Neural progenitor cell (in vitro differentiated cells): Measurements from ENCODE around the gene ZNF581. TPM values are rescaled to one million over a fixed set of nuclear protein-coding genes. Genes with fewer than 3 reads are reported as not detected.

ENCODE experiments used
- DNase-seq: peaks from one replicate; pipeline ENCODE4 v3.0.0-alpha.2; 2016; ENCODE audit warnings: low spot score
- H2AFZ ChIP-seq: fragments of 200-600 bp; sonication (generic); replicated peaks from 2 replicates; pipeline ENCODE4 v1.6.1; 2016; ENCODE audit warnings: antibody characterized with exemption
- H3F3A ChIP-seq: fragments of 200-600 bp; sonication (generic); 2 replicates; pipeline ENCODE4 v1.6.1; 2016; ENCODE audit warnings: antibody characterized with exemption, low read depth
- H3K27ac ChIP-seq: fragments of 200-600 bp; sonication (generic); 2 replicates; pipeline ENCODE4 v1.5.1; 2016; ENCODE audit warnings: mild to moderate bottlenecking
- H3K27me3 ChIP-seq: fragments of 200-600 bp; sonication (generic); 2 replicates; pipeline ENCODE4 v1.6.1; 2016; ENCODE audit warnings: mild to moderate bottlenecking, moderate library complexity
- H3K36me3 ChIP-seq: fragments of 200-600 bp; sonication (generic); 2 replicates; pipeline ENCODE4 v1.5.1; 2016
- H3K4me1 ChIP-seq: fragments of 200-600 bp; sonication (generic); 2 replicates; pipeline ENCODE4 v1.6.1; 2016; ENCODE audit warnings: mixed run types
- H3K4me2 ChIP-seq: fragments of 200-600 bp; sonication (generic); 2 replicates; pipeline ENCODE4 v1.6.1; 2016
- H3K4me3 ChIP-seq: fragments of 200-600 bp; sonication (generic); 2 replicates; pipeline ENCODE4 v1.5.1; 2016
- H3K79me2 ChIP-seq: fragments of 200-600 bp; sonication (generic); 2 replicates; pipeline ENCODE4 v1.6.1; 2016; ENCODE audit warnings: low read depth
- H3K9ac ChIP-seq: fragments of 200-600 bp; sonication (generic); 2 replicates; pipeline ENCODE4 v1.6.1; 2016
- H3K9me3 ChIP-seq: fragments of 200-600 bp; sonication (generic); 2 replicates; pipeline ENCODE4 v1.5.1; 2016; ENCODE audit warnings: low read depth
- H4K20me1 ChIP-seq: fragments of 200-600 bp; sonication (generic); 2 replicates; pipeline ENCODE4 v1.6.1; 2016; ENCODE audit warnings: low read depth
- H3K27ac Mint-ChIP-seq: 3 replicates; pipeline ENCODE4 v1.8.0; 2021; ENCODE audit warnings: mixed read lengths
- H3K27me3 Mint-ChIP-seq: 2 replicates; pipeline ENCODE4 v1.8.0; 2022; ENCODE audit warnings: low read depth, mild to moderate bottlenecking, inconsistent platforms, moderate library complexity, mixed read lengths; ENCODE audit not compliant: insufficient read depth
- H3K36me3 Mint-ChIP-seq: 3 replicates; pipeline ENCODE4 v1.8.0; 2021; ENCODE audit warnings: mixed read lengths
- H3K4me1 Mint-ChIP-seq: 3 replicates; pipeline ENCODE4 v1.8.0; 2021; ENCODE audit warnings: mixed read lengths
- H3K4me3 Mint-ChIP-seq: 3 replicates; pipeline ENCODE4 v1.8.0; 2021; ENCODE audit warnings: mild to moderate bottlenecking, moderate library complexity, mixed read lengths
- H3K9me3 Mint-ChIP-seq: 3 replicates; pipeline ENCODE4 v1.8.0; 2020; ENCODE audit warnings: mixed read lengths
- EZH2 ChIP-seq: fragments of 200-600 bp; sonication (generic); IDR thresholded peaks from 2 replicates; pipeline ENCODE4 v1.6.1; 2017; ENCODE audit warnings: antibody characterized with exemption, mild to moderate bottlenecking, moderate library complexity
- EZH2phosphoT487 ChIP-seq: fragments of 200-600 bp; sonication (generic); IDR thresholded peaks from 2 replicates; pipeline ENCODE4 v1.6.1; 2017; ENCODE audit warnings: antibody characterized with exemption
- total RNA-seq: library from RNA; depleted of rRNA; stranded (reverse); fragments of >200 nt; gene quantifications from 2 replicates; pipeline ENCODE4 v1.2.3, GENCODE V29; 2015; ENCODE audit warnings: low replicate concordance
- TF ChIP-seq, protein P1 (sequence below): fragments of 200-600 bp; sonication (generic); IDR thresholded peaks from 2 replicates; pipeline ENCODE4 v1.5.1; 2017; ENCODE audit warnings: antibody characterized with exemption, mild to moderate bottlenecking

Gene ZNF581
- total RNA-seq, 1 donor from 2014 or later = 12.2 TPM

DNA sequence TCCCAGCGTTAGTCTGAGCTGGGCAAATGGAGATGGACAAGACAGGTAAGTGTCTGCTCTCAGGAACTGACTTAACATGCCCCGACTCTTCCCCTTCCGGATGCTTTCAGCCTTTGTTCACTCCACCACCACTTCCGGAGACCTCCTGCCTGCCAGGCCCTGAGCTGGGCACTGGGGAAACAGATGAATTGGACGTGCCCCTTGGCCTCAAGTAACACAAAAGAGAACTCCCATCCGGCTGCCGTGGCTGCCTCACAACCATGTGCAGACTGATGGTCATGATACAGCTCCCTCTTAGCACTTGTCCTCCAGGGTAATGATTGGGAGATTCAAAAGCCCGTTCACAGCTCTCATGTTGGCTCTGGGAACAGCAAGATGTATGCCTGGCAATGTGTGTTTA, 26.0 kb upstream of the ZNF581 start:
- H3K9me3 Mint-ChIP-seq = no peaks in the 10 kb centered on the region
- Histone ChIP-seq H4K20me1 (peaks cover 7% of the 10 kb centered on the region), H3K27ac (no peak overlapping the region), H2AFZ (no peak overlapping the region), H3K4me3 (no peak overlapping the region), H3K9ac (no peak overlapping the region), H3K4me2 (no peak overlapping the region), H3K79me2 (no peaks in the 10 kb centered on the region), H3K9me3 (no peaks in the 10 kb centered on the region), H3K4me1 (no peaks in the 10 kb centered on the region), H3K27me3 (no peaks in the 10 kb centered on the region), H3F3A (peaks cover 5% of the 10 kb centered on the region), H3K36me3 (no peaks in the 10 kb centered on the region)
- H3K4me3 Mint-ChIP-seq = peak overlapping the region; percentile 3
- H3K36me3 Mint-ChIP-seq = peaks cover 25% of the 10 kb centered on the region
- no peak overlapping the region for H3K27ac Mint-ChIP-seq
- H3K4me1 Mint-ChIP-seq = peaks cover 10% of the 10 kb centered on the region
- DNase-seq = no peak
- no peak for TF ChIP-seq EZH2phosphoT487
- no peak for TF ChIP-seq EZH2
- TF ChIP-seq, protein P1, sequence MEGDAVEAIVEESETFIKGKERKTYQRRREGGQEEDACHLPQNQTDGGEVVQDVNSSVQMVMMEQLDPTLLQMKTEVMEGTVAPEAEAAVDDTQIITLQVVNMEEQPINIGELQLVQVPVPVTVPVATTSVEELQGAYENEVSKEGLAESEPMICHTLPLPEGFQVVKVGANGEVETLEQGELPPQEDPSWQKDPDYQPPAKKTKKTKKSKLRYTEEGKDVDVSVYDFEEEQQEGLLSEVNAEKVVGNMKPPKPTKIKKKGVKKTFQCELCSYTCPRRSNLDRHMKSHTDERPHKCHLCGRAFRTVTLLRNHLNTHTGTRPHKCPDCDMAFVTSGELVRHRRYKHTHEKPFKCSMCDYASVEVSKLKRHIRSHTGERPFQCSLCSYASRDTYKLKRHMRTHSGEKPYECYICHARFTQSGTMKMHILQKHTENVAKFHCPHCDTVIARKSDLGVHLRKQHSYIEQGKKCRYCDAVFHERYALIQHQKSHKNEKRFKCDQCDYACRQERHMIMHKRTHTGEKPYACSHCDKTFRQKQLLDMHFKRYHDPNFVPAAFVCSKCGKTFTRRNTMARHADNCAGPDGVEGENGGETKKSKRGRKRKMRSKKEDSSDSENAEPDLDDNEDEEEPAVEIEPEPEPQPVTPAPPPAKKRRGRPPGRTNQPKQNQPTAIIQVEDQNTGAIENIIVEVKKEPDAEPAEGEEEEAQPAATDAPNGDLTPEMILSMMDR = no peak
- H3K27me3 Mint-ChIP-seq = peaks cover 4% of the 10 kb centered on the region

DNA sequence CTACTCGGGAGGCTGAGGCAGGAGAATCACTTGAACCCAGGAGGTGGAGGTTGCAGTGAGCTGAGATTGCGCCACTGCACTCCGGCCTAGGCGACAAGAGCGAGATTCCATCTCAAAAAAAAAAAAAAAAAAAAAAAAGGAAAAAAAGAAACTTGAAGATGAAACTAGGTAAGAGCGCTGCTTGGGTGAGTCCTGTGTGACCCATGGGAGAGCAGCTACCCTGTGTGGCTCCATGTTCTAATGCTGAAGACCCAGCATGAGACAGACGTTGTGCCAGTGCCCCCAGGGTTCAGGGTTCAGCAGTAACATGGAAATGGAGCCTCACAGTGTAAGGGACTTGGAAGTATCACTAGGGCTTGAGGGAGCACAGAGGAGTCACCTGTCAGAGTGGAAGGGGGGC, 25.0 kb upstream of the ZNF581 start:
- Histone ChIP-seq H3K79me2 (peaks cover 7% of the 10 kb centered on the region), H3K27me3 (no peaks in the 10 kb centered on the region), H4K20me1 (peaks cover 7% of the 10 kb centered on the region), H2AFZ (no peak overlapping the region), H3K36me3 (no peaks in the 10 kb centered on the region), H3K4me3 (no peak overlapping the region), H3K27ac (no peak overlapping the region), H3K4me1 (no peaks in the 10 kb centered on the region), H3K9me3 (no peaks in the 10 kb centered on the region), H3K9ac (no peak overlapping the region), H3F3A (peaks cover 11% of the 10 kb centered on the region), H3K4me2 (no peak overlapping the region)
- TF ChIP-seq EZH2phosphoT487 (no peak), EZH2 (no peak)
- TF ChIP-seq, protein P1 = no peak
- H3K4me1 Mint-ChIP-seq = peaks cover 15% of the 10 kb centered on the region
- H3K4me3 Mint-ChIP-seq = peak overlapping the region; percentile 33
- H3K27ac Mint-ChIP-seq = peak overlapping the region; percentile 82
- H3K9me3 Mint-ChIP-seq = no peaks in the 10 kb centered on the region
- no peak for DNase-seq
- H3K27me3 Mint-ChIP-seq = peaks cover 7% of the 10 kb centered on the region
- peaks cover 18% of the 10 kb centered on the region for H3K36me3 Mint-ChIP-seq

DNA sequence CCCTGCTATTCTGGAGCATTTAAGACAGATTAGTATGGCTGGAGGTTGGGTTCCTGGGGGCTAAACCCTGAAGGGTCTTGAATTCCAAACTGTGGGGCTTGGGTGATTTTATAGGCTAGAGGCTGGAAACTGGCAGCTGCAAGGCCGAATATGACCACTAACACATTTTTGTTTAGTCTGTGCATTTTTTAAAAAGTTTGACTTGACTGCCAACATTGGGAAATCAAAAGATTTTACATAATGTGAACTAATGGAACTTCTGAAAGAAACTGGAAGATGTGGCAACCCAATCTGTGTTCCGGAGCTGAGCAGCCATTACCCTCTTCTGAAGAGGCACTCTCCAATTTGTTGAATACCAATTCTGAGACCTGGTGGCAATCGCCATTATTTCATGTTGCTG, 24.2 kb upstream of the ZNF581 start:
- Histone ChIP-seq H4K20me1 (peaks cover 12% of the 10 kb centered on the region), H3K27ac (no peak overlapping the region), H3K9ac (no peak overlapping the region), H2AFZ (no peak overlapping the region), H3K9me3 (no peaks in the 10 kb centered on the region), H3K36me3 (no peaks in the 10 kb centered on the region), H3F3A (peaks cover 17% of the 10 kb centered on the region), H3K79me2 (peaks cover 12% of the 10 kb centered on the region), H3K4me3 (no peak overlapping the region), H3K4me1 (no peaks in the 10 kb centered on the region), H3K4me2 (no peak overlapping the region), H3K27me3 (no peaks in the 10 kb centered on the region)
- peaks cover 18% of the 10 kb centered on the region for H3K36me3 Mint-ChIP-seq
- TF ChIP-seq EZH2phosphoT487 (no peak), EZH2 (no peak)
- TF ChIP-seq, protein P1 = no peak
- peaks cover 7% of the 10 kb centered on the region for H3K27me3 Mint-ChIP-seq
- no peak overlapping the region for H3K4me3 Mint-ChIP-seq
- no peaks in the 10 kb centered on the region for H3K9me3 Mint-ChIP-seq
- no peak overlapping the region for H3K27ac Mint-ChIP-seq
- H3K4me1 Mint-ChIP-seq = peaks cover 21% of the 10 kb centered on the region
- DNase-seq = no peak
